GM19240 (cell line): ENCODE results near the gene SLC39A5.

Experiments
- DNase-seq: peaks from one replicate; pipeline ENCODE4 v3.0.0; 2011; ENCODE audit warnings: low spot score; ENCODE audit not compliant: insufficient read length

Gene SLC39A5

GRCh38 chr12:56212361-56212760 lies 17.5 kb upstream of the SLC39A5 start:
- DNase-seq = no peak

- DNase-seq = no peak
These were observed 16.0 kb upstream of the SLC39A5 start for GRCh38 chr12:56213878-56214277.

DNA sequence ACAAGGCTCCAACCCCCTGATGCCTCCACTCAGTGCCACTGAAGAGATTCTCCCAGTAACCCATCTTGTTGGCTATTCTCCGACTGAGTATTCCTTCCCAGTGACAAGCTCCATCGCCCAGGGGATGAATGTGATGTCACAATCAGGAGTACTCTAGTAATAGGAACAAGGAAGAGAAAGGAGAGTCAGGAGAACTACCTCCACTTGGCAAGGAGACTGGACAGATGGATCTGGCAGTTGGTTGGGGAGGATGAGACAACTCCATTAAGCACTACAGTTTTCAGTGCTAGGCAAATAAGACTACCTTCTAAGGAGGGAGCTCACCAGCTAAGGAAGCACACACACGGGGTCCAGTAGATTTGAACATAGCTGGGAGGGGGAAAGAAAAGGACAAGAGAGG lies 13.4 kb upstream of the SLC39A5 start:
- DNase-seq = no peak

DNA sequence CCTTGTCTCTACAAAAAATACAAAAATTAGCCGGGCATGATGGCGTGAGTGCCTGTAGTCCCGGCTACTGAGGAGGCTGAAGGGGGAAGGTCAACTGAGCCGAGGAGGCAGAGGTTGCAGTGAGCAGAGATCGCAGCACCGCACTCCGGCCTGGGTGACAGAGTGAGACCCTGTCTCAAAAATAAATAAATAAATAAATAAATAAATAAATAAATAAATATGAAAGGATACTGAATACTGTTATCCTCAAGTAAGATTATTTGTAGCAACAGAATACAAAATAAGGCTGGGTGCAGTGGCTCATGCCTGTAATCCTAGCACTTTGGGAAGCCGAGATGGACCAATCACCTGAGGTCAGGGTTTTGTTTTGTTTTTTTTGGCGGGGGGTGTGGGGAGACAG lies 10.0 kb upstream of the SLC39A5 start:
- no peak for DNase-seq

DNA sequence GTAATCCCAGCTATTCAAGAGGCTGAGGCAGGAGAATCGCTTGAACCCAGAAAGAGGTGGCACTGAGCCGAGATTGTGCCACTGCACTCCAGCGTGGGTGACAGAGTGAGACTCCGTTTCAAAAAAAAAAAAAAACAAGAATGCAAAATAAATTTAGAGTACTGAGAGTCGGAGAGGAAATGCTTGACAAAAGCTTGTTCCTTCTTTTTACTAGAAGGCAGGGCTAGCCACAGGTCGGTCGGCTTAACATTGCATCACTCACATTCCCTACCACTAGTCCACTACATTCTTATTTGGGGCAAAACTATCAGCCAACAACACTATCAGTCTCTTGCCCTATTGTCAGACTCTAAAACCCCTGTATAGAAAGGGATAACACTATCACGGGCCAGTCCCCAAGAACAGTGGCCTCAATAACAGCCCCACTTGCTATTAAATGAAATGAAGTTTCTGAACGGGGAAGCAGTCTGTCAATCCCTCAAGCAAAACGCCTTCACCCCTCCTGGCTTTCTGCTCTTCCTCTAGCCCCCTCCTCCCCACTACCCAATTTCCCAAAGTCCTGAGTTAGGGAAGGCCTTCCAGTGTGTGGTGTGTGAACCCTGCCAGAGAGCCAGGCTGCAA lies 9.1 kb upstream of the SLC39A5 start:
- DNase-seq = no peak

- peak; percentile 70 for DNase-seq
These were observed 8.6 kb upstream of the SLC39A5 start for GRCh38 chr12:56221232-56221756.

DNA sequence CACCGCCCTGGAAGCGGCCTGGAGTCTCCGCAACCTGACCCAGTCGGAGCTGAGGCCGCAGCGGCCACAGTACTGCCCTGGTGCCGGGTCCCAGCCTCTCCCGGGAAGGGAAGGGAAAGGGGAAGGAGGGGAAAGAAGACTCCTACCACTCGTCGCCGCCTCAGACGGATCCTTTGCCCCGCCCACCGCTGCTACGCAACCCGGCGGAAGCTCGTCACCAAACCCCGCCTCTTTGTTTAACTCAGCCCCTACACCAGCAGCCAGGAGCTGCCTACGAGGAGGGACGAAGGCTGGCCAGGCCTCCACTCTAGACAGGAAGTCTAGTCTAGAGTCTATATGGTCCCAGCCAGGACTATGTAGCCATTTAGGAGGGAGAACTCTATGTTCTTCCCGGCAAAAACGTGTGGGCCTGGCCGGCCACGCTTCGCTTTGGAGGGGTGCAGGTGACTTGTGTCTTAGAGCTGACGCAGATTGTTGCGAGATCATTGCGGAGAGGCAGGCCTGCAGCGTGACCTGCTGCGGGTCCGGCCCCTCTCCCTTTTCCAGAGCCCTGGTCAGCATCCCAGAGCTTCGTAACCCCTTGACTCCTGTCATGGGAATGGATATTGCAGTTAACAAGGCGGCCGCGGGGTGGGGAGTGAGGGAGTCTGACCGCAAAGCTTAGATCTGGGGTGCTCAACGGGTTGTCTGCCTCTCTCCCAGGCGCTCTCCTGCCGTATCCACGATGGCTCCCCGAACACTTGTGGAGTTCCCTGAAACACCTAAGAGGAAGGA lies 7.9 kb upstream of the SLC39A5 start, which contains the start of gene RNF41:
Gene RNF41, minus strand, starts transcription at position 166 of the 774 bp plus-strand sequence. CDS start 7,875 bp downstream, outside the sequence.
- DNase-seq = peak; percentile 99

- no peak for DNase-seq
These were observed 7.3 kb upstream of the SLC39A5 start for GRCh38 chr12:56222531-56222895.

GRCh38 chr12:56223571-56224101 lies 6.2 kb upstream of the SLC39A5 start:
- DNase-seq = no peak

- peak; percentile 98 for DNase-seq
These were observed 5.6 kb upstream of the SLC39A5 start, which contains the start of gene NABP2 for GRCh38 chr12:56224102-56224701. NABP2 (plus strand) TSS chr12:56224342; CDS start chr12:56224857, 515 bp downstream.

DNA sequence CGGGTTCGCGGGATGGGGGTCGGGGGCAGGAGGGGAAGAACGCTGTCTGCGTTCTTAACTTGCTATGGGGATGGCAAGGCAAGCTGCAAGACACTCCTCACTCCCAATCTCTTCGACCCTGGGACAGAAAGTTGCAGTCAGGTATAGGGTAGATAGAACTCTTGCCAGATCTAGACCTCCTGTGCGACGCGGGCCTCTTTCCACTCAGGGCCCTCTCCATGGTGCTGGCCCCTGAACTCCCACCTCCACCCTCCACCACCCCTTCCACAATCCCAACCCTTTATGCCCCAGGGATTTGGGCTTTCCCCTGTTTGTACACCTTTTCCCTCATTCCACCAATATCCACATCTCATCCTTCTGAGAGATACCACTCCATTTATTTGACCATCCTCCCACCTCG lies 4.9 kb upstream of the SLC39A5 start:
- no peak for DNase-seq

DNA sequence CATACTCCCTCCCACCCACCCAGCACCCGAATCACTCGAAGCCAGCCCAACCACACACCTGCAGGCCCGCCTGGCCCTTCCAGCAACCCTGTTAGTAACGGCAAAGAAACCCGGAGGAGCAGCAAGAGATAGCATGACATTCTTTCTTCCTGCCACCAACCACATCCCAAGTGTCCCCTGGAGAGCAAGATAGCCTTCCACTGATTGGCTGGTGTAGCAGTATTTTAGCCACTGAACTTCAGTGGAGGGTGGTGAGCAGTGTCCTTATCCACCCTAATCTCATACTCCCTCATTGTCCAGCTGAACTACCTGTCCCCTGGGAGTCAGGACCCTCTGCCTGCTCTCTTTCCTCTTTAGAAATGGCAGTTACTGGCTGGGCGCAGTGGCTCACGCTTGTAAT lies 769 bp upstream of the SLC39A5 start:
- DNase-seq = no peak

DNA sequence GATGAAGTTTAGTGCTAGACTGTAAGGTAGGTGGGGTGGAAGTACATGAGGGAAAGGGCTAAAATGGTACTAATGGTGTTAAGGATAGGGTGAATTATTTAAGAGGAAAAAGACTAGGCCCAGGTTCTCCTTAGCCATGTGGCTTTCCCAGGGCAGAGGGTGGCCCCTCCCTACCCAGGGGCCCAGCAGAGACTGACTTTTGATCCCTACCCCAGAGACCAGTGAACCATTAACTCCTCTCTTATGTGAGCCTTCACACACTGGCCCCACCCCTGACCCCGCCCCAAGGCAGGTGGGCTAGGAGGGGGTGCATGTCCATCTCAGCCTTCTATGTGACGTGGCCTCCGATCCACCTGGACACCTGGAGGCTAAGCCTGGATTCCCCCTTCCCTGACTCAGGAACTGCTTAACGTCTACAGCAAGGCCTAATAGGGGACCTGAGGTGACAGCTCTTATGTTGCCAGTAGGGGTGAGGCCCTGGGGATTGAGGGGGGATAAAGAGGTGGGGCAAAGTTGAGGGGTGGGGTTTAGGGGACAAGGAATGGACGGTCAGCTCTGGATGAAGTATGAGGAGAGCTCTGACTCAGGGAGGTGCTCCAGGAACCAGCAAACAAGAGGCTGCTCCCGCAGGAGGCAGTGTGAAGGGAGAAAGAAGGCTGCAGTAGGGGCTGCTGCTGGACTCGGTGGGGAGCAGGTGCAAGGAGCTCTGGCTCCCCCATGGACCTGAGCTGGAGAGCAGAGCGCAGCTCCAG lies 757 bp downstream of the SLC39A5 start:
- no peak for DNase-seq

- no peak for DNase-seq
These were observed 1.3 kb downstream of the SLC39A5 start for GRCh38 chr12:56231184-56231582.

GRCh38 chr12:56234746-56235436 lies 5.0 kb downstream of the SLC39A5 start:
- no peak for DNase-seq

- no peak for DNase-seq
These were observed 6.2 kb downstream of the SLC39A5 start for GRCh38 chr12:56236091-56236490.

- no peak for DNase-seq
These were observed 7.1 kb downstream of the SLC39A5 start for GRCh38 chr12:56236985-56237384.

GRCh38 chr12:56237552-56237951 lies 7.7 kb downstream of the SLC39A5 start:
- DNase-seq = no peak

GRCh38 chr12:56241424-56242303 lies 11.8 kb downstream of the SLC39A5 start:
- DNase-seq = no peak

GRCh38 chr12:56242986-56243385 lies 13.1 kb downstream of the SLC39A5 start:
- no peak for DNase-seq
